ENCODE data around the gene PTTG1.

DNA sequence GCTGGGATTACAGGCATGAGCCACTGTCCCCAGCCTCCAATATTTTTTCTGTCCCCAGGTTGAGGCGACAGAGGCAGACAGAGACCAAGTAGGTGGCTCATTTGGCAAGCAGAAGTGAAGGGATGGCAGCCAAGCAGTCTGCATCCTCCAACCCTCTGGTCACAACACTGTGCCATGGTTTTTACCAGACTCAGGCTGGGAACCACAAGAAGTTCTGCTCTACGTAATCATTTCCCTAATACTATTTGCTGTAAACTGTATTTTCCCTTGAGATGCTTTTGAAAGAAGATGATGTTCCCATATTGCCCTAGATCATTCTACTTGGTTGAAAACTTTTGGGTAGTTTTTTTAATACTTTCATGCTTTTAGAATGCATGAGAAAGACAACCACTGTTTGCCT, 40.5 kb downstream of the PTTG1 start:
- TF ChIP-seq, protein P1, sequence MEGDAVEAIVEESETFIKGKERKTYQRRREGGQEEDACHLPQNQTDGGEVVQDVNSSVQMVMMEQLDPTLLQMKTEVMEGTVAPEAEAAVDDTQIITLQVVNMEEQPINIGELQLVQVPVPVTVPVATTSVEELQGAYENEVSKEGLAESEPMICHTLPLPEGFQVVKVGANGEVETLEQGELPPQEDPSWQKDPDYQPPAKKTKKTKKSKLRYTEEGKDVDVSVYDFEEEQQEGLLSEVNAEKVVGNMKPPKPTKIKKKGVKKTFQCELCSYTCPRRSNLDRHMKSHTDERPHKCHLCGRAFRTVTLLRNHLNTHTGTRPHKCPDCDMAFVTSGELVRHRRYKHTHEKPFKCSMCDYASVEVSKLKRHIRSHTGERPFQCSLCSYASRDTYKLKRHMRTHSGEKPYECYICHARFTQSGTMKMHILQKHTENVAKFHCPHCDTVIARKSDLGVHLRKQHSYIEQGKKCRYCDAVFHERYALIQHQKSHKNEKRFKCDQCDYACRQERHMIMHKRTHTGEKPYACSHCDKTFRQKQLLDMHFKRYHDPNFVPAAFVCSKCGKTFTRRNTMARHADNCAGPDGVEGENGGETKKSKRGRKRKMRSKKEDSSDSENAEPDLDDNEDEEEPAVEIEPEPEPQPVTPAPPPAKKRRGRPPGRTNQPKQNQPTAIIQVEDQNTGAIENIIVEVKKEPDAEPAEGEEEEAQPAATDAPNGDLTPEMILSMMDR (IDR thresholded peaks at IDR 0.05): no peak
- no peak for TF ChIP-seq ZNF281 (CRISPR knock-in tag; IDR thresholded peaks at IDR 0.05)
- TF ChIP-seq, protein P2, sequence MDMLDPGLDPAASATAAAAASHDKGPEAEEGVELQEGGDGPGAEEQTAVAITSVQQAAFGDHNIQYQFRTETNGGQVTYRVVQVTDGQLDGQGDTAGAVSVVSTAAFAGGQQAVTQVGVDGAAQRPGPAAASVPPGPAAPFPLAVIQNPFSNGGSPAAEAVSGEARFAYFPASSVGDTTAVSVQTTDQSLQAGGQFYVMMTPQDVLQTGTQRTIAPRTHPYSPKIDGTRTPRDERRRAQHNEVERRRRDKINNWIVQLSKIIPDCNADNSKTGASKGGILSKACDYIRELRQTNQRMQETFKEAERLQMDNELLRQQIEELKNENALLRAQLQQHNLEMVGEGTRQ (CRISPR knock-in tag; IDR thresholded peaks at IDR 0.05): no peak
- TF ChIP-seq, protein P3, sequence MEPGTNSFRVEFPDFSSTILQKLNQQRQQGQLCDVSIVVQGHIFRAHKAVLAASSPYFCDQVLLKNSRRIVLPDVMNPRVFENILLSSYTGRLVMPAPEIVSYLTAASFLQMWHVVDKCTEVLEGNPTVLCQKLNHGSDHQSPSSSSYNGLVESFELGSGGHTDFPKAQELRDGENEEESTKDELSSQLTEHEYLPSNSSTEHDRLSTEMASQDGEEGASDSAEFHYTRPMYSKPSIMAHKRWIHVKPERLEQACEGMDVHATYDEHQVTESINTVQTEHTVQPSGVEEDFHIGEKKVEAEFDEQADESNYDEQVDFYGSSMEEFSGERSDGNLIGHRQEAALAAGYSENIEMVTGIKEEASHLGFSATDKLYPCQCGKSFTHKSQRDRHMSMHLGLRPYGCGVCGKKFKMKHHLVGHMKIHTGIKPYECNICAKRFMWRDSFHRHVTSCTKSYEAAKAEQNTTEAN (CRISPR knock-in tag; IDR thresholded peaks at IDR 0.05): no peak

Measured in WTC11 (cell line).